WERI-Rb-1 (cell line): ENCODE measurements around the gene CFI.
"Not testable (repeated sequence)": the region's sequence is repeated elsewhere in the genome, so short reads cannot be mapped to it uniquely, and the experiment has no call there.

ENCODE experiments used
- DNase-seq: peaks from one replicate; pipeline ENCODE4 v3.0.0-alpha.2; 2020
- H3K27ac ChIP-seq: fragments of 250-450 bp; sonication (Bioruptor Pico); 2 replicates; pipeline ENCODE4 v1.5.1; 2020; ENCODE audit warnings: mild to moderate bottlenecking, moderate library complexity
- H3K27me3 ChIP-seq: fragments of 250-450 bp; sonication (Bioruptor Pico); 2 replicates; pipeline ENCODE4 v1.5.1; 2021; ENCODE audit warnings: mild to moderate bottlenecking, low read depth, moderate library complexity; ENCODE audit not compliant: insufficient read depth, severe bottlenecking
- H3K36me3 ChIP-seq: fragments of 250-450 bp; sonication (Bioruptor Pico); 2 replicates; pipeline ENCODE4 v1.5.1; 2020; ENCODE audit warnings: mild to moderate bottlenecking, moderate library complexity
- H3K4me3 ChIP-seq: 2 replicates; pipeline ENCODE4 v1.5.1; 2011; ENCODE audit warnings: low read depth, mild to moderate bottlenecking, control low read depth, low read length
- H3K9me3 ChIP-seq: fragments of 250-450 bp; sonication (Bioruptor Pico); 2 replicates; pipeline ENCODE4 v1.5.1; 2021; ENCODE audit warnings: mild to moderate bottlenecking, moderate library complexity; ENCODE audit not compliant: severe bottlenecking
- CTCF ChIP-seq: IDR thresholded peaks from 2 replicates; pipeline ENCODE4 v1.5.1; 2011; ENCODE audit warnings: low read depth, mild to moderate bottlenecking, control low read depth, inconsistent platforms, low read length

The CFI gene

GRCh38 chr4:109787807-109788206 is 14.0 kb downstream of the CFI start:
- no peak overlapping the region for H3K27ac ChIP-seq
- DNase-seq: no peak
- H3K27me3 ChIP-seq: no peaks in the 10 kb centered on the region
- H3K9me3 ChIP-seq: no peaks in the 10 kb centered on the region
- H3K36me3 ChIP-seq: no peaks in the 10 kb centered on the region
- no peak overlapping the region for H3K4me3 ChIP-seq
- no peak for TF ChIP-seq CTCF

- DNase-seq: no peak
- no peaks in the 10 kb centered on the region for H3K27me3 ChIP-seq
- H3K4me3 ChIP-seq: no peak overlapping the region
- no peak overlapping the region for H3K27ac ChIP-seq
- H3K9me3 ChIP-seq: no peaks in the 10 kb centered on the region
- TF ChIP-seq CTCF: no peak
- H3K36me3 ChIP-seq: no peaks in the 10 kb centered on the region
Measured at GRCh38 chr4:109786846-109787245, 15.0 kb downstream of the CFI start.

- not testable (repeated sequence) for H3K27ac ChIP-seq, H3K36me3 ChIP-seq, H3K27me3 ChIP-seq
Measured at GRCh38 chr4:109782092-109782491, 19.7 kb downstream of the CFI start.

GRCh38 chr4:109764789-109765402 is 36.9 kb downstream of the CFI start:
- DNase-seq: no peak
- no peak for TF ChIP-seq CTCF
- H3K9me3 ChIP-seq: no peaks in the 10 kb centered on the region
- H3K36me3 ChIP-seq: no peaks in the 10 kb centered on the region
- H3K4me3 ChIP-seq: no peak overlapping the region
- H3K27ac ChIP-seq: no peak overlapping the region
- H3K27me3 ChIP-seq: no peaks in the 10 kb centered on the region

More at GRCh38 chr4:109782092-109782491, 19.7 kb downstream of the CFI start:
- not testable (repeated sequence) for DNase-seq, H3K9me3 ChIP-seq, H3K4me3 ChIP-seq

GRCh38 chr4:109764376-109764775 is 37.4 kb downstream of the CFI start:
- H3K4me3 ChIP-seq: no peak overlapping the region
- TF ChIP-seq CTCF: no peak
- no peaks in the 10 kb centered on the region for H3K9me3 ChIP-seq
- no peak overlapping the region for H3K27ac ChIP-seq
- no peaks in the 10 kb centered on the region for H3K36me3 ChIP-seq
- H3K27me3 ChIP-seq: no peaks in the 10 kb centered on the region
- DNase-seq: no peak

GRCh38 chr4:109760682-109761081 is 41.1 kb downstream of the CFI start:
- Histone ChIP-seq H3K9me3 (no peaks in the 10 kb centered on the region), H3K27ac (no peak overlapping the region), H3K4me3 (no peak overlapping the region), H3K27me3 (no peaks in the 10 kb centered on the region), H3K36me3 (no peaks in the 10 kb centered on the region)
- TF ChIP-seq CTCF: no peak
- DNase-seq: no peak
